Suprapubic skin (tissue), 4 donors: Measurements from ENCODE around the gene NCBP2. TPM values are rescaled to one million over a fixed set of nuclear protein-coding genes. Genes with fewer than 3 reads are reported as not detected.

Source experiments
- DNase-seq, 2 donors: peaks; one replicate each; pipeline ENCODE4 v3.0.0-alpha.2; 2019; ENCODE audit warnings: low spot score in 2 of 2
- H3K27ac ChIP-seq: fragments of 200-600 bp; sonication (generic); one replicate; pipeline ENCODE4 v1.5.1; 2019
- H3K27me3 ChIP-seq: fragments of 200-600 bp; sonication (generic); one replicate; pipeline ENCODE4 v1.5.1; 2019
- H3K36me3 ChIP-seq: fragments of 200-600 bp; sonication (generic); one replicate; pipeline ENCODE4 v1.5.1; 2019
- H3K4me1 ChIP-seq: fragments of 200-600 bp; sonication (generic); one replicate; pipeline ENCODE4 v1.5.1; 2019
- H3K4me3 ChIP-seq: fragments of 200-600 bp; sonication (generic); one replicate; pipeline ENCODE4 v1.5.1; 2019; ENCODE audit warnings: mild to moderate bottlenecking
- H3K9me3 ChIP-seq: fragments of 200-600 bp; sonication (generic); one replicate; pipeline ENCODE4 v1.5.1; 2019
- EP300 ChIP-seq: sonication (generic); formaldehyde crosslinking; IDR thresholded peaks from one replicate; pipeline ENCODE4 v1.6.1; 2017; ENCODE audit warnings: antibody characterized with exemption
- POLR2A ChIP-seq, 2 donors: fragments of 450-650 bp; IDR thresholded peaks; one replicate each; pipeline ENCODE4 v1.6.1; 2017; ENCODE audit warnings: antibody characterized with exemption in 2 of 2, mild to moderate bottlenecking in 2 of 2, moderate library complexity in 2 of 2
- POLR2AphosphoS5 ChIP-seq, 3 donors: sonication (generic); formaldehyde crosslinking; IDR thresholded peaks; one replicate each; pipeline ENCODE4 v1.6.1; 2017; ENCODE audit warnings: antibody characterized with exemption in 3 of 3
- WGBS: methylation state at CpG from one replicate; pipeline ENCODE4 v1.1.5; 2018; 5-methylcytosine and 5-hydroxymethylcytosine counted together
- total RNA-seq, 4 donors: library from RNA; depleted of rRNA; stranded (reverse); fragments of >200 nt; gene quantifications; one replicate each; pipeline ENCODE4 v1.1.0, GENCODE V29; 2016
- TF ChIP-seq, protein P1 (sequence below), 2 donors: fragments of 200-600 bp in 1 of 2; fragments of 450-650 bp in 1 of 2; sonication (generic) in 1 of 2; IDR thresholded peaks; one replicate each; pipeline ENCODE4 v1.5.1; 2016 to 2019; ENCODE audit warnings: antibody characterized with exemption in 2 of 2, mild to moderate bottlenecking in 1 of 2, moderate library complexity in 1 of 2

NCBP2 gene
- total RNA-seq, 4 donors from 2014 or later = 27.1 to 33.0 (median 28.3) TPM

DNA sequence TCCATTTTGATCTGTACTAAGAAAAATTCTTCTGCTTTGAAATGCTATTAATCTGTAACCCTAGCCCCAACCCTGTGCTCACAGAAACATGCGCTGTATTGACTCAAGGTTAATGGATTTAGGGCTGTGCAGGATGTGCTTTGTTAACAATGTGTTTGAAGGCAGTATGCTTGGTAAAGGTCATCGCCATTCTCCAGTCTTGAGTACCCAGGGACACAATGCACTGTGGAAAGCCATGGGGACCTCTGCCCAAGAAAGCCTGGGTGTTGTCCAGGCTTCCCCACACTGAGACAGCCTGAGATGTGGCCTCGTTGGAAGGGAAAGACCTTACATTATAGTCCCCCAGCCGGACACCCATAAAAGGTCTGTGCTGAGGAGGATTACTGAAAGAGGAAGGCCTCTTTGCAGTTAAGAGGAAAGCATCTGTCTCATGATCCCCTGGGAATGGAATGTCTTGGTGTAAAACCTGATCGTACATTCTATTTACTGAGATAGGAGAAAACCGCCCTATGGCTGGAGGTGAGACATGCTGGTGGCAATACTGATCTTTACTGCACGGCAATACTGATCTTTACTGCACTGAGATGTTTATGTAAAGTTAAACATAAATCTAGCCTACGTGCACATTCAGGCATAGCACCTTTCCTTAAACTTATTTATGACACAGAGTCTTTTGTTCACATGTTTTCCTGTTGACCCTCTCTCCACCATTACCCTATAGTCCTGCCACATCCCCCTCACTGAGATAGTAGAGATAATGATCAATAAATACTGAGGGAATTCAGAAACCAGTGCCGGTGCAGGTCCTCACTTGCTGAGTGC, 20.0 kb upstream of the NCBP2 start:
- no peak for DNase-seq
- Histone ChIP-seq H3K9me3 (no peaks in the 10 kb centered on the region), H3K36me3 (peaks cover 8% of the 10 kb centered on the region), H3K4me1 (no peaks in the 10 kb centered on the region), H3K27me3 (no peaks in the 10 kb centered on the region), H3K4me3 (no peak overlapping the region), H3K27ac (no peak overlapping the region)
- WGBS = 84% methylated on average over 9 of the region's 9 CpGs
- TF ChIP-seq, protein P1, sequence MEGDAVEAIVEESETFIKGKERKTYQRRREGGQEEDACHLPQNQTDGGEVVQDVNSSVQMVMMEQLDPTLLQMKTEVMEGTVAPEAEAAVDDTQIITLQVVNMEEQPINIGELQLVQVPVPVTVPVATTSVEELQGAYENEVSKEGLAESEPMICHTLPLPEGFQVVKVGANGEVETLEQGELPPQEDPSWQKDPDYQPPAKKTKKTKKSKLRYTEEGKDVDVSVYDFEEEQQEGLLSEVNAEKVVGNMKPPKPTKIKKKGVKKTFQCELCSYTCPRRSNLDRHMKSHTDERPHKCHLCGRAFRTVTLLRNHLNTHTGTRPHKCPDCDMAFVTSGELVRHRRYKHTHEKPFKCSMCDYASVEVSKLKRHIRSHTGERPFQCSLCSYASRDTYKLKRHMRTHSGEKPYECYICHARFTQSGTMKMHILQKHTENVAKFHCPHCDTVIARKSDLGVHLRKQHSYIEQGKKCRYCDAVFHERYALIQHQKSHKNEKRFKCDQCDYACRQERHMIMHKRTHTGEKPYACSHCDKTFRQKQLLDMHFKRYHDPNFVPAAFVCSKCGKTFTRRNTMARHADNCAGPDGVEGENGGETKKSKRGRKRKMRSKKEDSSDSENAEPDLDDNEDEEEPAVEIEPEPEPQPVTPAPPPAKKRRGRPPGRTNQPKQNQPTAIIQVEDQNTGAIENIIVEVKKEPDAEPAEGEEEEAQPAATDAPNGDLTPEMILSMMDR (IDR thresholded peaks at IDR 0.05) = no peak
- no peak for TF ChIP-seq EP300
- TF ChIP-seq POLR2AphosphoS5 (IDR thresholded peaks at IDR 0.05) = no peak
- TF ChIP-seq POLR2A (IDR thresholded peaks at IDR 0.05) = no peak

- Histone ChIP-seq H3K27ac (no peak overlapping the region), H3K36me3 (peaks cover 15% of the 10 kb centered on the region), H3K27me3 (no peaks in the 10 kb centered on the region), H3K4me1 (no peaks in the 10 kb centered on the region), H3K9me3 (no peaks in the 10 kb centered on the region), H3K4me3 (no peak overlapping the region)
- no peak for TF ChIP-seq POLR2AphosphoS5 (IDR thresholded peaks at IDR 0.05)
- TF ChIP-seq, protein P1 (IDR thresholded peaks at IDR 0.05) = no peak
- no peak for TF ChIP-seq EP300
- no peak for TF ChIP-seq POLR2A (IDR thresholded peaks at IDR 0.05)
- WGBS = 82% methylated on average over 7 of the region's 7 CpGs
- DNase-seq = no peak
Observed at GRCh38 chr3:196954832-196955231, 12.5 kb upstream of the NCBP2 start.

DNA sequence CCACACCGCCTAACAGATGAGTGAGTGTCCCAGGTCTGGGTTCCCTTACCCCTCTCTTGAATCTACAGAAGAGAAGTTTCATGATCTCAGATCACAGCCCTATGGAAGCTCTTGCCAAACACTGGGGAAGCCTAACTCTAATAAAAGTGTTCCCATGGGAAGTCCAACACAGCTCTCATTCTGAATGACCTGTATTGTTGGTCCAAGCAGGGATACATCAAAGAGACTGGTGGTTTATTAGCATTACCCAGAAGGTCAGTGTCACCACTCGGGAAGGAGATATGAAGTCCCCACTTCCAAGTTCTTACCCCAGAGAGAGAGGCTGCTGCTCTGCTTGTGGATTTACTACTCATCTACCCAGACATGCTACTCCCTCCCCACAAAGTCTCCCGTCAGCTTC, 9.0 kb upstream of the NCBP2 start:
- Histone ChIP-seq H3K4me3 (no peak overlapping the region), H3K36me3 (peaks cover 25% of the 10 kb centered on the region), H3K9me3 (no peaks in the 10 kb centered on the region), H3K27me3 (no peaks in the 10 kb centered on the region), H3K27ac (no peak overlapping the region), H3K4me1 (no peaks in the 10 kb centered on the region)
- no peak for TF ChIP-seq EP300
- TF ChIP-seq POLR2AphosphoS5 (IDR thresholded peaks at IDR 0.05) = no peak
- TF ChIP-seq, protein P1 (IDR thresholded peaks at IDR 0.05) = no peak
- no peak for TF ChIP-seq POLR2A (IDR thresholded peaks at IDR 0.05)
- DNase-seq = no peak
- WGBS = 95% methylated on average over 3 of the region's 3 CpGs

- no peak overlapping the region for H3K27ac ChIP-seq
- TF ChIP-seq, protein P1 (IDR thresholded peaks at IDR 0.05) = no peak
- TF ChIP-seq POLR2A (IDR thresholded peaks at IDR 0.05) = no peak
- TF ChIP-seq EP300 = no peak
- no peak for TF ChIP-seq POLR2AphosphoS5 (IDR thresholded peaks at IDR 0.05)
- peaks cover 30% of the 10 kb centered on the region for H3K36me3 ChIP-seq
- 94% methylated on average over 6 of the region's 6 CpGs for WGBS
- H3K4me1 ChIP-seq = no peaks in the 10 kb centered on the region
- no peak overlapping the region for H3K4me3 ChIP-seq
- H3K9me3 ChIP-seq = no peaks in the 10 kb centered on the region
- H3K27me3 ChIP-seq = no peaks in the 10 kb centered on the region
- no peak for DNase-seq
Observed at GRCh38 chr3:196949750-196950149, 7.4 kb upstream of the NCBP2 start.

GRCh38 chr3:196949285-196949619, 6.9 kb upstream of the NCBP2 start:
- 83% methylated on average over 6 of the region's 6 CpGs for WGBS
- H3K9me3 ChIP-seq = no peaks in the 10 kb centered on the region
- peaks cover 4% of the 10 kb centered on the region for H3K4me1 ChIP-seq
- TF ChIP-seq POLR2AphosphoS5 (IDR thresholded peaks at IDR 0.05) = no peak
- no peak for TF ChIP-seq POLR2A (IDR thresholded peaks at IDR 0.05)
- TF ChIP-seq, protein P1 (IDR thresholded peaks at IDR 0.05) = no peak
- no peak for TF ChIP-seq EP300
- H3K36me3 ChIP-seq = peaks cover 32% of the 10 kb centered on the region
- H3K27ac ChIP-seq = no peak overlapping the region
- H3K4me3 ChIP-seq = no peak overlapping the region
- no peaks in the 10 kb centered on the region for H3K27me3 ChIP-seq
- DNase-seq = no peak
